Measurements from ENCODE around the gene ZBED4. TPM values are rescaled to one million over a fixed set of nuclear protein-coding genes. Genes with fewer than 3 reads are reported as not detected.
"Not testable (repeated sequence)": the region's sequence is repeated elsewhere in the genome, so short reads cannot be mapped to it uniquely, and the experiment has no call there.

The ZBED4 gene
- total RNA-seq, 1 donor from 2014 or later: 25.2 TPM

- intact Hi-C loops (cut with micrococcal nuclease): no loop called here
- peaks cover 8% of the 10 kb centered on the region for H3K36me3 Mint-ChIP-seq (ENCODE audit: low read depth)
- H3K27me3 Mint-ChIP-seq (ENCODE audit: low read depth): no peaks in the 10 kb centered on the region
- DNase-seq (ENCODE audit: low spot score): no peak
- H3K4me1 Mint-ChIP-seq (ENCODE audit: low read depth): peaks cover 33% of the 10 kb centered on the region
- H3K9me3 Mint-ChIP-seq: peaks cover 8% of the 10 kb centered on the region
- no peak overlapping the region for H3K27ac Mint-ChIP-seq
- no peak overlapping the region for H3K4me3 Mint-ChIP-seq (ENCODE audit: low read depth)
These were observed 20.2 kb upstream of the ZBED4 start for GRCh38 chr22:49833340-49834007.

- DNase-seq (ENCODE audit: low spot score): peak; percentile 86
- H3K9me3 Mint-ChIP-seq: no peaks in the 10 kb centered on the region
- no peaks in the 10 kb centered on the region for H3K36me3 Mint-ChIP-seq (ENCODE audit: low read depth)
- peak overlapping the region; percentile 70 for H3K4me3 Mint-ChIP-seq (ENCODE audit: low read depth)
- peak overlapping the region; percentile 93 for H3K27ac Mint-ChIP-seq
- H3K4me1 Mint-ChIP-seq (ENCODE audit: low read depth): peaks cover 29% of the 10 kb centered on the region
- intact Hi-C loops (cut with micrococcal nuclease): loop anchor here (1.0 to 2.0 kb wide), 5 partner anchors 9 to 180 kb away; partner anchors contain the start of gene ZBED4
- H3K27me3 Mint-ChIP-seq (ENCODE audit: low read depth): peaks cover 4% of the 10 kb centered on the region
These were observed 14.6 kb upstream of the ZBED4 start for GRCh38 chr22:49838771-49839717.

- Mint-ChIP-seq H3K27me3 (ENCODE audit: low read depth) (peaks cover 37% of the 10 kb centered on the region), H3K4me3 (ENCODE audit: low read depth) (no peak overlapping the region), H3K9me3 (no peaks in the 10 kb centered on the region), H3K36me3 (ENCODE audit: low read depth) (no peaks in the 10 kb centered on the region), H3K27ac (no peak overlapping the region), H3K4me1 (ENCODE audit: low read depth) (peaks cover 11% of the 10 kb centered on the region)
- no peak for DNase-seq (ENCODE audit: low spot score)
- intact Hi-C loops (cut with micrococcal nuclease): no loop called here
These were observed 8.4 kb upstream of the ZBED4 start for GRCh38 chr22:49845241-49845640.

- H3K27ac Mint-ChIP-seq: no peak overlapping the region
- no peaks in the 10 kb centered on the region for H3K9me3 Mint-ChIP-seq
- peaks cover 12% of the 10 kb centered on the region for H3K4me1 Mint-ChIP-seq (ENCODE audit: low read depth)
- peaks cover 41% of the 10 kb centered on the region for H3K27me3 Mint-ChIP-seq (ENCODE audit: low read depth)
- H3K4me3 Mint-ChIP-seq (ENCODE audit: low read depth): no peak overlapping the region
- no peak for DNase-seq (ENCODE audit: low spot score)
- intact Hi-C loops (cut with micrococcal nuclease): no loop called here
- no peaks in the 10 kb centered on the region for H3K36me3 Mint-ChIP-seq (ENCODE audit: low read depth)
These were observed 7.8 kb upstream of the ZBED4 start for GRCh38 chr22:49845666-49846459.

- H3K9me3 Mint-ChIP-seq: no peaks in the 10 kb centered on the region
- DNase-seq (ENCODE audit: low spot score): no peak
- peaks cover 19% of the 10 kb centered on the region for H3K4me1 Mint-ChIP-seq (ENCODE audit: low read depth)
- H3K36me3 Mint-ChIP-seq (ENCODE audit: low read depth): no peaks in the 10 kb centered on the region
- peak overlapping the region; percentile 30 for H3K4me3 Mint-ChIP-seq (ENCODE audit: low read depth)
- peaks cover 42% of the 10 kb centered on the region for H3K27me3 Mint-ChIP-seq (ENCODE audit: low read depth)
- H3K27ac Mint-ChIP-seq: no peak overlapping the region
- intact Hi-C loops (cut with micrococcal nuclease): no loop called here
These were observed 5.6 kb upstream of the ZBED4 start for GRCh38 chr22:49847751-49848689.

GRCh38 chr22:49848690-49849160 lies 4.9 kb upstream of the ZBED4 start:
- Mint-ChIP-seq H3K36me3 (ENCODE audit: low read depth) (no peaks in the 10 kb centered on the region), H3K27ac (no peak overlapping the region), H3K9me3 (no peaks in the 10 kb centered on the region), H3K4me1 (ENCODE audit: low read depth) (peaks cover 19% of the 10 kb centered on the region), H3K27me3 (ENCODE audit: low read depth) (peaks cover 41% of the 10 kb centered on the region), H3K4me3 (ENCODE audit: low read depth) (peak overlapping the region; percentile 39)
- intact Hi-C loops (cut with micrococcal nuclease): no loop called here
- DNase-seq (ENCODE audit: low spot score): no peak

GRCh38 chr22:49849161-49850020 lies 4.3 kb upstream of the ZBED4 start:
- Mint-ChIP-seq H3K27me3 (ENCODE audit: low read depth) (peaks cover 36% of the 10 kb centered on the region), H3K27ac (no peak overlapping the region), H3K9me3 (no peaks in the 10 kb centered on the region), H3K36me3 (ENCODE audit: low read depth) (peaks cover under 1% of the 10 kb centered on the region), H3K4me1 (ENCODE audit: low read depth) (peaks cover 19% of the 10 kb centered on the region), H3K4me3 (ENCODE audit: low read depth) (peak overlapping the region; percentile 70)
- no peak for DNase-seq (ENCODE audit: low spot score)
- intact Hi-C loops (cut with micrococcal nuclease): no loop called here

- Mint-ChIP-seq H3K27me3 (ENCODE audit: low read depth) (peaks cover 29% of the 10 kb centered on the region), H3K27ac (no peak overlapping the region), H3K4me1 (ENCODE audit: low read depth) (peaks cover 26% of the 10 kb centered on the region), H3K36me3 (ENCODE audit: low read depth) (peaks cover 5% of the 10 kb centered on the region), H3K9me3 (no peaks in the 10 kb centered on the region), H3K4me3 (ENCODE audit: low read depth) (peak overlapping the region; percentile 70)
- intact Hi-C loops (cut with micrococcal nuclease): no loop called here
- no peak for DNase-seq (ENCODE audit: low spot score)
These were observed 3.4 kb upstream of the ZBED4 start for GRCh38 chr22:49850021-49850911.

- Mint-ChIP-seq H3K4me3 (ENCODE audit: low read depth) (peak overlapping the region; percentile 70), H3K4me1 (ENCODE audit: low read depth) (peaks cover 35% of the 10 kb centered on the region), H3K27ac (peak overlapping the region; percentile 13), H3K9me3 (no peaks in the 10 kb centered on the region), H3K27me3 (ENCODE audit: low read depth) (peaks cover 21% of the 10 kb centered on the region), H3K36me3 (ENCODE audit: low read depth) (peaks cover 14% of the 10 kb centered on the region)
- DNase-seq (ENCODE audit: low spot score): no peak
- intact Hi-C loops (cut with micrococcal nuclease): no loop called here
These were observed 2.5 kb upstream of the ZBED4 start for GRCh38 chr22:49850959-49851802.

GRCh38 chr22:49852568-49852897 lies 1.1 kb upstream of the ZBED4 start:
- peaks cover 15% of the 10 kb centered on the region for H3K36me3 Mint-ChIP-seq (ENCODE audit: low read depth)
- H3K27me3 Mint-ChIP-seq (ENCODE audit: low read depth): peaks cover 11% of the 10 kb centered on the region
- not testable (repeated sequence) for H3K9me3 Mint-ChIP-seq; DNase-seq (ENCODE audit: low spot score)
- peaks cover 38% of the 10 kb centered on the region for H3K4me1 Mint-ChIP-seq (ENCODE audit: low read depth)
- intact Hi-C loops (cut with micrococcal nuclease): loop anchor here (2.0 kb wide), 2 partner anchors 14 to 66 kb away; partner anchors contain the start of genes ALG12 and CRELD2
- H3K27ac Mint-ChIP-seq: peak overlapping the region; percentile 55
- H3K4me3 Mint-ChIP-seq (ENCODE audit: low read depth): peak overlapping the region; percentile 70
